Tongue (tissue), 2 donors: Measurements from ENCODE around the gene ENTPD2. TPM values are rescaled to one million over a fixed set of nuclear protein-coding genes. Genes with fewer than 3 reads are reported as not detected.

Experiments
- DNase-seq: peaks from one replicate; pipeline ENCODE4 v3.0.0-alpha.2; 2015
- total RNA-seq: library from RNA; depleted of rRNA; stranded (reverse); fragments of >200 nt; gene quantifications from one replicate; pipeline ENCODE4 v1.2.3, GENCODE V29; 2014

ENTPD2 gene
- total RNA-seq, 1 donor from 2014 or later, result 7.3 TPM

DNA sequence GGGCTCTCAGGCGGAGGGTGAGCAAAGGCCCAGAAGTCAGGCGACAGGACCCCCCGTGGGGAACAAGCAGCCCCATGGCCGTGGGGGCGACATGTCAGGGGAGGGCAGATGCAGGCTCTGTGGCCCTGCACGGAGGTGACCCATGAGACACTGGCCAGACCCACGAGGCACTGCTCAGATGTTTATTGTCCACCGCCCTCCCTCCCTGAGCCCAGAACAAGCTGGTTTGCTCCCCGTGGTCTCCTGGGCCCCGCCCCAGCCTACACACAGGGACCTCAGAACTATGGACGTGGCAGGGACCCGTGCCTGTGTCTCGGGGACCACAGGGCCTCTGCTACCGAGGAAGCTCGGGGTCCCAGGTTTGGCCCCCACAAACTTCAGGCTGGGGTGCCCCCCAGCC lies 23.9 kb downstream of the ENTPD2 start:
- no peak for DNase-seq

DNA sequence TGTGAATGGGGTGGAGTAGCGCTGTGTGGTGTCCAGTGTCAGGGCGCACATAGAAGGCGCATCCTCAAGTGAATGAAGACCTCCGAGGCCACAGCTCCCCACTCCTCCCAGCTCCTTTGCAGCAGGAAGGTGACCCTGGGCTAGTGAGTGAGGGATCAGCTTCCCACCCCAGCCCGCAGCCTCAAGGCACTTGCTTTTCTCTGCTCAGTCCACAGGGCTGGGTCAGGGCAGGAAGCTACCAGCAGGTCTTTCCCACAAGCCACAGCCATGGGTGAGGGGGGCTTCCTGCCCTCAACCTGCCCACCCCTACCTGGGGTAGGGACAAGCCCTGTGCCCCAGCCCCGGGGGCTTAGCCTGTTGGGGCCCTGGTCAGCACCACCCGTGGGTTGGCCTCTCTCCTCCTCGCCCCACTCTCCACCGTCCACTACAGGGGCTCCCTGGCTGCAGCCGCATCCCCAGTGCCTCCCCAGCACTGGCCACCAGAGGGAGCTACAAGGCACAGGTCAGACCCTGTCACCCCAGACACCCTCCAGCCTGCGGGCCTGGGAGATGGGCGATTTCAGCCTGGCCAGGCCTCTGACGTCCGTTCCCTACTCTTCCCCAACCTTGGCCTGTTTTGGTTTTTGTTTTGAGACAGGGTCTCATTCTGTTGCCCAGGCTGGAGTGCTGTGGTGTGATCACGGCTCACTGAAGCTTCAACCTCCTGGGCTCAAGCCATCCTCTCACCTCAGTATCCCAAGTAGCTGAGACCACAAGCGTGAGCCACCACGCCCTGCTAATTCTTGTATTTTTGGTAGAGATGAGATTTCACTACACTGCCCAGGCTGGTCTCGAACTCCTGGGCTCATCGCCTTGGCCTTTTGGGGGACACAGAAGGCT lies 24.6 kb downstream of the ENTPD2 start:
- peak; percentile 68 for DNase-seq

DNA sequence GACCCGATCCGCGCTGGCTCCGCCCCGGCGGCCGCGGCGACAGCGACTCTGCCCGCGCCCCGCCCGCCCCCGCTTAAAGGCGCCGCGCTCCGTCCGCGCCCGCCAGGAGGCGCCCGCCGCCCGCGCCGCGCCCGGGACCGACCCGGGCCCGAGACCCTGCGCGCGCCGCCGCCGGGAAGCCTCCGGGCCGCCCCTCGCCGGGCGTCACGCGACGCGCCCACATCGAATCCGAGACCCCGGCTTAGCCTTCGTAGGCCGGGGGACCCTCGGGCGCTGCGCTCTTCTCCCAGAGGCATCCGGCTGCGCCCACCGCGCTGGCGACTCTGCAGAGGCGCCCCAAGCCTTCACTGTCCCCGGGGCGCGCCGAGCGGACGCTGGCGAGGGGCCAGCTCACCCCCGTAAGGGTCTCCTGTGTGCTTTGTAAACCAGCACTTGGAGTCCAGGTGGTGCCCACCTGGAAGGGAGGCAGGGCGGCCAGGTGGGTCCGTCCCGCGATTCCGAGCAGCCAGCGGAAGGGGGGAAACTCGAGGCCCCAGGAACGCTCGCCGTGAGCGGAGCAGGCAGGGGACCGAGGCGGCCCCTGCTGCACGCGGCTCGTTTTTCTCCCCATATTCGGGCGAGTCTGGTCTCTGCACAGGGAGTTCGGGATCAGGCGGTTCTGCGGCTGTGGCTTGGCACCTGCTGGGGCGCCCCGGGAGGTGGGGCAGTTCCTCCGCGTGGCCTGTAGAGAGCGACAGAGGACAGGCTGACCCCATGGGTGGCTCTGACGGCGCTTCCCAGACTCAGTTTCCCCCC lies 25.4 kb downstream of the ENTPD2 start:
- DNase-seq, result peak; percentile 79

DNA sequence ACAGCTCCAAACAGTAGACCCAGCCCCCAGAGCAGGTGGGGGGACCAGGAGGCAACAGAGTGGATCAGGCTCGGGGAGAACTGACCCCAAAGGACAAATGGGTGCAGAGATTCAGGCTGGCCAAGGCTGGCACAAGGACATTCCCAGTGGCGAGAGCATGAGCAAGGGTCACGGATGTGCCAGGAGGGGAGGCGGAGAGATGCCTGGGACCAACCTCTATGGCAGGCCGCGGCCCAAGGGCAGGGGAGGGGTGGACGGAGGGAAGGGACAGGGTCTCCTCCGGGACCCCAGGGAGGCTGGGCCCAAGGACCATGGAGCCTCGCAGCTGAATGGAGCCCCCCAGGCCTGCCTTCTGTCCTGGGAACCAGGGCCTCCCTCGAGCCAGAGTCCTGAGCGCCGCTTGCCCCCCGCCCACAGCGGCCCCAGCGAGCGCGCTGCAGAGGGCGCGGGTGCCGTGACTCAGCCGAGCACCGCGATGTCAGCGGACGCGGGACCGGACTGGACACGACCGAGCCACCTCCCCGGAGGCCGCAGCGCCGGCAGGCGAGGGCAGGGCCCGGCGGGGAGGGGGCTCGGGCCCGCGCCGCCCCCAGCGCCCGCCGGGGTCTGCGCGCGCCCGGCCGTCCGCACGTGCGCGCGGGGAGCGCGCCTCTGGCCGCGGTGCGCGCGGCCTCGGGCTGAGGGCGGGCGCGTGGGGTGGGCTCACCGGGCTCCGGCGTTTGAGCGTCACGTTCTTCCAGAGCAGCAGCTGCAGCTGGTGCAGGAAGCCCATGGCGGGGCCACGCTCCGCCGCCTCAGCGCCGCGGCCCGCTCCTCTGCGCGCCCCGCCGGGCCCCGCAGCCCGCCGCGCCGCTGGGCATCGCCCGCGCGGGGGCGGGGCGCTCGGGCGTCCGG lies 26.2 kb downstream of the ENTPD2 start, which contains the start of gene ABCA2:
TSS of gene ABCA2 (minus strand) at position 869 of the 894 bp plus-strand sequence. CDS start at position 772, 97 bp downstream.
- DNase-seq, result no peak

DNA sequence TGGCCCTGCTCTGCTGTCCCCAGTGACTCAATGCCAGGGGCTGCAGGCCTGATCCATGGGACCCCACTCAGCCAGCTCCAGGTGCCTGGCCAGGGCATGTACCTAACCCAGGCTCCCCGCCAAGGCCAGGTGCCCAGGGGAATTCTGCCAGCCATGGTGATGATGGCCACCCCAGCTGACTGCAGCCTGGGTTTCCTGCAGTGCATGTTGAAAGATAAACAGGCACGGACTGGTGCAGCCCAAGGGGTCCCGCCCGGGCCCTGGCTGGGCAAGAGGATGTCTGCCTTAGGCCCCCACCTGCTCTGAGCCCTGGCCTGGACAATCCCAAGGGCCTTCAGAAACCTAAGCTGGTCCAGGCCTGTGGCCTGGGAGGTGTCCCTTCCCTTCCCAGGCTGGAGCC lies 27.0 kb downstream of the ENTPD2 start:
- no peak for DNase-seq

DNA sequence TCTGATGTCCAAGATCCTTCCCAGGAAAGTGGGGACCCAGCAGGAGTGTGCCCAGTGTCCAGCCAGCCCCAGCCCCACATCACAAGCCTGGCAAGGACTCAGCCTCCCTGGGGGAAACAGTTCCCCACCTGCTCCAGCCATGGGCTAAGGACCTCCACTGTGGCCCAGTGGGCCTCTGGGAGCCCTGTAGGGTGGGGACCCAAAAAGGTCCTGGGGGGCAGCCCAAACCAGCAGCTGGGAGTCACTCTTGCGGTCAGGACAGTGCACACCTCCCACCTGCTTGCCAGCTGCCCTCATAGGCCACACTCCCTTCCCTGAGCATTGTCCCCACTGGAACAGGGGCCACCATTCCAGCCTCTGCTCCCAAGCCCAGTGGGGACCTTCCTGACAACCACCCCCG lies 27.5 kb downstream of the ENTPD2 start:
- no peak for DNase-seq

DNA sequence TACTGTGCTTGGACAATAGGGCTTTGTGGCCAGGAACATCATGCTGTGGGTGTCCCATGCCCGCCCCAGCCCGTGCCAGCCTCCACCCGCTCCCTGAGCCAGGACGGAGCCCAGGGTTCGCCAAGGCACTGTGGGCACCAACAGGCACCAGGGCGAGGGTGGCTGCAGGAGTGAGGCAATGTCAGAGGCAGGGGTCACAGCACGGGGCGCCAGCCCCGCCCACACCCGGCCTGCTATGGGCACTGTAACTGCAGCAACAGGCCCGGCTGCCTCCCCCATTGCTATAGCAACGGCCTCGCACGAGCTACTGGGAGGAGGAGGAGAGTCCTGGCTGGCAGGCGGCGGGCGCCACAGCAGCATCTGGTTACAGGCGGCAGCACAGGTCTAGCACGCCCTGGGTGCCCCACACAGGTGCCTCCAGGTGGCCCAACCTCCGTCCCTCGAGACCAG lies 28.3 kb downstream of the ENTPD2 start:
- peak; percentile 50 for DNase-seq

- DNase-seq, result peak; percentile 37
Observed at GRCh38 chr9:137023583-137023991, 30.3 kb downstream of the ENTPD2 start.

GRCh38 chr9:137023157-137023556 lies 30.7 kb downstream of the ENTPD2 start:
- no peak for DNase-seq

GRCh38 chr9:137022662-137023008 lies 31.2 kb downstream of the ENTPD2 start:
- no peak for DNase-seq

- DNase-seq, result no peak
Observed at GRCh38 chr9:137021979-137022661, 31.7 kb downstream of the ENTPD2 start.

DNA sequence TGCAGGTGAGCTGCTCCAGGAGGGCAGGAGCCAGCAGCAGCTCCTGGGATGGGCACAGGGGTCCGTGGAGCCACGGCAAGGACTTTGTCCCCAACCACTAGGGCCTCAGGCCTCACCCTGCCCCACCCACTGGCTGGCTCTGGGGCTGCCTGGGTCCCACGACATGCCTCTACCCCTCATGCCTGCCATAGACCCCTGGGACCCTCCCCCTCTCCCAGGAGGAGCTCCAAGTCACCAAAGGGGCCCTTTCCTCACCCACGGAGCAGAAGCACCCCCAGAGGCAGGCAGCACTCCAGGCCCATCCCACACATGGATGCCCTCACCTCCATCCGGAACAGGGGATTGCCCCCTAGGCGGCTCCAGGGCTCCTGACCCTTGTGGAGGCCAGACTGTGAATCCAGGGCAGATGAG lies 32.3 kb downstream of the ENTPD2 start:
- no peak for DNase-seq

DNA sequence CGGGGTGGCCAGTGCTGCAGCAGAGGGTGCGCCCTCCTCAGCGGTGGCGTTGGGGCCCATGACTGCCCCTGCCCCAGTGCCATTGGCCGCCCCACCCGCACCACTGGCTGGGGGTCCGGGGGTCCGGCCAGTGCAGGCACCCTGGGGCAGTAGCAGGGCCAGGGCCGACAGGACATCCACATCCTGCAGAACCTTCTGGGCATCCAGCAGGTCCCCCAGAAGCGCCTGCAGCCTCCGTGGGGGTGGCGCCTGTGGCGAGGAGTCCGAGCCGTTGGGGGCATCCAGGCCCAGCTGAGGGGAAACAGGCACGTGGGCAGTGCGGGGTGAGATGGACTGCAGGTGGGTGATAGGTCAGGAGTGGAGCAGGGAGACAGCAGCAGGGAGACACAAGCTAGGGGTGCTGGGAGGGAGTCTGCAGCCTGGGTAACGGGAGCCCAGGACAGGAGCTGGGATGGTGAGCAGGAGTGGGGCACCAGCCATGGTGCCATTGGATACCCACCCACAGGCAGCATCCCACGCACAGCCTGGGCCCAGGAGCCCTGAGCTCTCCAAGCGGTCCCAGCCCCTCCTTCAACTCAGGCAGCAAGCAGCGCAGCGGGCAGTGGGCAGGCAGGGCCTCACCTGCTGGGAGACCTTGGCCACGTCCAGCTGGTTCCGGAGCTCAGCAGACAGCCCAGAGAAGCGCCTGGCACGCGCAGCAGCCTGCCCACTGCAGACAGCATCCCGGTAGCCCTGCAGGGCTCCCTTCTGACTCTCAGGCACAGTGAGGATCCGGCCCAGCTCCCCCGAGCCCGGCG lies 32.9 kb downstream of the ENTPD2 start:
- DNase-seq, result no peak

GRCh38 chr9:137019891-137020683 lies 33.8 kb downstream of the ENTPD2 start:
- no peak for DNase-seq

DNA sequence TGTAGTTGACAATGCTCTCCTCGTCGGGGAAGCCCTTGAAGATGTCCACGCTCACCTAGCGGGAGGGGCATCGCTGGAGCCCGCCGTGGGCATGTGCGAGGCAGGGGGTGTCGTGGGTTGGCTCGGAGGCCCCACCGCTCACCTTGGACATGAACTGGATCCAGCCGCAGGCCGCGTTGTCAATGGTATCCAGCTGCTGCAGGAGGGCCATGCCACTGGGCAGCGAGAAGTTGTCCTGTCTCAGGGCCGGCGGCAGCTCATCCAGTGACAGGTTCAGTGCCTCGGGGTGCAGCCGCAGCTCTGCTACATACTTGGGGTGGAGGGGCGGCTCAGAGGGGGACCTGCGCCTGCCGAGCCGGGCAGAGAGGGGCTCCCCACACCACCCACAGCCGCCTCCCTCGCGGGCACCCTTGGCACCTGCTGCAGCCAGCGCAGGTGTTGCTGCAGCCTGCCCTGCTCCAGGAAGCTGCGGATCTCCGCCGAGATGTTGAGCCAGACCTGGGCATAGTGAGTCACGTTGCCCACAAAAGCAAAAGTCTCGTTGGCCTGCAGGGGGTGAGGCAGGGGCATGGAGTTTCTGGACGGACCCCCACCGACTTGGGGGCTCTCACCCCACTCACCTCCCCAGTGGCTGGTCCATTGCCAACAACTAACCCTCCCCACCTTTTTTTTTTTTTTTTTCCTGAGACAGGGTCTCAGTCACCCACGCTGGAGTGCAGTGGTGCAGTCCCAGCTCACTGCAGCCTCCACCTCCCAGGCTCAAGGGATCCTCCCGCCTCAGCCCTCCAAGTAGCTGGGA lies 34.9 kb downstream of the ENTPD2 start:
- no peak for DNase-seq

GRCh38 chr9:137017791-137018497 lies 35.9 kb downstream of the ENTPD2 start:
- no peak for DNase-seq

DNA sequence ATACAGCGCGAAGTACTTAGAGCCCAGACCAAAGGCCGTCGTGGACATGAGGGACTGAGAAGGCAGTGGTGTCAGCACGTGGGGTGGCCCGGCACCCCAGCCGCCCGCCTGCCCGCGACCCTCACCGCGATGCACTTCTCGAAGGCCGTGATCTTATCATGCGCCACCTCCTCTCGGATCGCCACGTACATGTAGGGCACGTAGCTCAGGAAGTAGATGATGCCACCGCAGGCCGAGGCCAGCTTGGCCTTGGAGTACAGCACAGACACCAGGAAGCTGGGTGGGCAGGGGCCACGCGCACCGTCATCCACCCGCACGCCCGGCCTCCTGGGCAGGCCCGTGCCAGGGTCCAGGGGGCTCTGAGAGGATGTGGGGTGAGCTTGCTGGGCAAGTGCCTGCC lies 36.8 kb downstream of the ENTPD2 start:
- DNase-seq, result no peak

GRCh38 chr9:137016436-137016835 lies 37.4 kb downstream of the ENTPD2 start:
- DNase-seq, result no peak
